SHP77 (cell line): ENCODE data around the gene AMBRA1.

Experiments
- DNase-seq, 2 experiments: peaks; one replicate each; lab custom pipeline; 2025; lab: John Stamatoyannopoulos, UW

Gene AMBRA1

GRCh38 chr11:46397526-46397925, 196.3 kb downstream of the AMBRA1 start:
- DNase-seq, result no peak

- no peak for DNase-seq
These were observed 200.1 kb downstream of the AMBRA1 start for GRCh38 chr11:46393759-46394158.

GRCh38 chr11:46393231-46393616, 200.6 kb downstream of the AMBRA1 start:
- DNase-seq, result no peak

GRCh38 chr11:46392421-46393230, 201.2 kb downstream of the AMBRA1 start:
- no peak for DNase-seq

GRCh38 chr11:46391578-46392420, 202.0 kb downstream of the AMBRA1 start, which contains the start of gene CHRM4:
TSS of gene CHRM4 (minus strand) at chr11:46391776. CDS start at chr11:46386557, 5,219 bp downstream.
- DNase-seq, result peak; percentile 58 to 68

GRCh38 chr11:46391186-46391577, 202.6 kb downstream of the AMBRA1 start:
- no peak for DNase-seq

- DNase-seq, result no peak
These were observed 203.3 kb downstream of the AMBRA1 start for GRCh38 chr11:46390331-46391171.

- peak; percentile 57 to 77 for DNase-seq
These were observed 204.1 kb downstream of the AMBRA1 start for GRCh38 chr11:46389450-46390330.

- no peak for DNase-seq
These were observed 205.0 kb downstream of the AMBRA1 start for GRCh38 chr11:46388619-46389449.

- DNase-seq, result no peak
These were observed 205.8 kb downstream of the AMBRA1 start for GRCh38 chr11:46387919-46388618.

GRCh38 chr11:46387456-46387855, 206.4 kb downstream of the AMBRA1 start:
- no peak for DNase-seq

- no peak for DNase-seq
These were observed 207.1 kb downstream of the AMBRA1 start for GRCh38 chr11:46386674-46387073.

GRCh38 chr11:46386005-46386578, 207.7 kb downstream of the AMBRA1 start:
- DNase-seq, result no peak

GRCh38 chr11:46385169-46386004, 208.4 kb downstream of the AMBRA1 start:
- no peak for DNase-seq

GRCh38 chr11:46383974-46384701, 209.7 kb downstream of the AMBRA1 start:
- DNase-seq, result no peak

GRCh38 chr11:46383404-46383758, 210.4 kb downstream of the AMBRA1 start:
- no peak for DNase-seq

GRCh38 chr11:46382646-46383403, 211.0 kb downstream of the AMBRA1 start:
- DNase-seq, result peak; percentile 50 to 59
